H1 (cell line): Measurements from ENCODE around the gene FABP7. TPM values are rescaled to one million over a fixed set of nuclear protein-coding genes. Genes with fewer than 3 reads are reported as not detected.

Experiments
- BACH1 ChIP-seq: IDR thresholded peaks from 2 replicates; pipeline ENCODE4 v1.6.1; 2012; ENCODE audit warnings: low read length, improper control_type of control experiment
- KDM5A ChIP-seq: fragments of 200-600 bp; IDR thresholded peaks from 2 replicates; pipeline ENCODE4 v1.7.1; 2012; ENCODE audit warnings: mild to moderate bottlenecking, low read length, inconsistent platforms, mixed read lengths
- RFX5 ChIP-seq: IDR thresholded peaks from 2 replicates; pipeline ENCODE4 v1.6.1; 2011; ENCODE audit warnings: low read depth, low read length, improper control_type of control experiment, borderline replicate concordance
- RXRA ChIP-seq: IDR thresholded peaks from 2 replicates; pipeline ENCODE4 v1.6.1; 2011; ENCODE audit warnings: low read depth, mild to moderate bottlenecking, low read length, moderate library complexity; ENCODE audit not compliant: insufficient read depth
- SP4 ChIP-seq: IDR thresholded peaks from 2 replicates; pipeline ENCODE4 v1.6.1; 2012; ENCODE audit warnings: low read length, inconsistent platforms
- polyA plus RNA-seq, 7 experiments: library from polyadenylated mRNA; depleted of rRNA in 3 of 7; stranded (reverse) in 5 of 7; unstranded in 2 of 7; fragments of >200 nt in 5 of 7; fragments of 200-250 nt in 2 of 7; gene quantifications; 1 replicate in 5 of 7; 2 replicates in 1 of 7; 4 replicates in 1 of 7; pipeline versions ENCODE4 v1.2.1 to v1.2.3, GENCODE V29; 2011 to 2013; ENCODE audit warnings: missing spikeins in 2 of 7, mixed read lengths in 2 of 7
- total RNA-seq: library from RNA; stranded (reverse); fragmentation: NEBNext Ultra II Directional; extraction: Animal tissue kit (Norgen Biotek cat#: 25700); gene quantifications from 2 replicates; pipeline ENCODE4 v1.2.1, GENCODE V29; 2021

The FABP7 gene
- total and polyA plus RNA-seq, 2 of the 8 experiments (the other 6 are each of a cell fraction or from before 2014, with no cell fraction given): 10.6 to 13.1 TPM

DNA sequence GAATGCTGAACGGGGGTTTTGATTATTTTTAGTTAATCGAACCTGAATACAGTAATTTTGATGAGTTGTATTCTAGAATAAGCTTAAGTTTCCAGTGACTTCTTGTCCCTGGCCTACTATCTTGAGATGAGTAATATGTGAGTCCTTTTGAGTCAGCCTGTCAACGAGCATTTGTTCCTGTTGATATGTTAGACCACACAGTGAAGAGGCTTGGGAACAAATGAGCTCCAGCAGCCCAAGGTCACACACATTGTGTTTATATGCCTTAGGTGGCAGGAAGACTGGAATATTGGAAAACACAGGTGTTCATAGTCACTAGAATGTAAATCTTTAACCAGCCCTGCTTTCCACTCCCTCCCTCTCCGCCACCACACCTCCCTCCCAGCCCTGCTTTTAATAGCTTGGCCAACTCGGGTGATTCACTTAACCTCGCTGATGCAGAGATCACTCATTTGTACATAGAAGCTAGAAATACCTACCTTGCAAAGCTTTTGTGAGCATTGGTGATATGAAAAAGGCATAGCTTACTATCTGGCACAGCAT is 18.7 kb downstream of the FABP7 start (continued):
- TF ChIP-seq SP4 (no peak), RFX5 (no peak), KDM5A (no peak), RXRA (no peak), BACH1 (no peak)
